Tibial nerve (tissue), 3 donors: ENCODE results near the gene GSTT2B.
"Not testable (repeated sequence)": the region's sequence is repeated elsewhere in the genome, so short reads cannot be mapped to it uniquely, and the experiment has no call there.

Experiments
- POLR2A ChIP-seq, 2 donors: fragments of 450-650 bp; IDR thresholded peaks; one replicate each; pipeline ENCODE4 v1.6.1; 2017; ENCODE audit warnings: antibody characterized with exemption in 2 of 2, mild to moderate bottlenecking in 2 of 2, moderate library complexity in 2 of 2
- TF ChIP-seq, protein P1 (sequence below), 5 experiments: fragments of 200-600 bp in 3 of 5; fragments of 450-650 bp in 2 of 5; sonication (generic) in 3 of 5; IDR thresholded peaks; one replicate each; pipeline ENCODE4 v1.5.1; 2016 to 2019; ENCODE audit warnings: antibody characterized with exemption in 5 of 5, mild to moderate bottlenecking in 3 of 5, moderate library complexity in 2 of 5

- TF ChIP-seq POLR2A (IDR thresholded peaks at IDR 0.05): not testable (repeated sequence)
- TF ChIP-seq, protein P1, sequence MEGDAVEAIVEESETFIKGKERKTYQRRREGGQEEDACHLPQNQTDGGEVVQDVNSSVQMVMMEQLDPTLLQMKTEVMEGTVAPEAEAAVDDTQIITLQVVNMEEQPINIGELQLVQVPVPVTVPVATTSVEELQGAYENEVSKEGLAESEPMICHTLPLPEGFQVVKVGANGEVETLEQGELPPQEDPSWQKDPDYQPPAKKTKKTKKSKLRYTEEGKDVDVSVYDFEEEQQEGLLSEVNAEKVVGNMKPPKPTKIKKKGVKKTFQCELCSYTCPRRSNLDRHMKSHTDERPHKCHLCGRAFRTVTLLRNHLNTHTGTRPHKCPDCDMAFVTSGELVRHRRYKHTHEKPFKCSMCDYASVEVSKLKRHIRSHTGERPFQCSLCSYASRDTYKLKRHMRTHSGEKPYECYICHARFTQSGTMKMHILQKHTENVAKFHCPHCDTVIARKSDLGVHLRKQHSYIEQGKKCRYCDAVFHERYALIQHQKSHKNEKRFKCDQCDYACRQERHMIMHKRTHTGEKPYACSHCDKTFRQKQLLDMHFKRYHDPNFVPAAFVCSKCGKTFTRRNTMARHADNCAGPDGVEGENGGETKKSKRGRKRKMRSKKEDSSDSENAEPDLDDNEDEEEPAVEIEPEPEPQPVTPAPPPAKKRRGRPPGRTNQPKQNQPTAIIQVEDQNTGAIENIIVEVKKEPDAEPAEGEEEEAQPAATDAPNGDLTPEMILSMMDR (IDR thresholded peaks at IDR 0.05): not testable (repeated sequence)
Measured at GRCh38 chr22:23971927-23972326, 10.9 kb upstream of the GSTT2B start.
